Prostate gland (tissue), 2 donors: ENCODE results near the gene TECPR2. TPM values are rescaled to one million over a fixed set of nuclear protein-coding genes. Genes with fewer than 3 reads are reported as not detected.

ENCODE experiments used
- DNase-seq: peaks from one replicate; pipeline ENCODE4 v3.0.0-alpha.2; 2019; ENCODE audit warnings: low spot score
- H3K27ac ChIP-seq, 2 donors: fragments of 200-600 bp; sonication (generic); 2 replicates each; pipeline ENCODE4 v1.5.1; 2017 to 2019
- H3K27me3 ChIP-seq: fragments of 200-600 bp; sonication (generic); replicated peaks from 2 replicates; pipeline ENCODE4 v1.5.1; 2019; ENCODE audit not compliant: insufficient read depth
- H3K36me3 ChIP-seq, 2 donors: fragments of 200-600 bp; sonication (generic); 1 replicate in 1 of 2; 2 replicates in 1 of 2; pipeline versions ENCODE4 v1.5.1 to v1.8.1; 2017 to 2019
- H3K4me1 ChIP-seq: fragments of 200-600 bp; sonication (generic); replicated peaks from 2 replicates; pipeline ENCODE4 v1.5.1; 2019
- H3K4me3 ChIP-seq, 2 donors: fragments of 200-600 bp; sonication (generic); 2 replicates each; pipeline ENCODE4 v1.5.1; 2017 to 2019
- H3K9me3 ChIP-seq: fragments of 200-600 bp; sonication (generic); 2 replicates; pipeline ENCODE4 v1.5.1; 2017
- POLR2A ChIP-seq: fragments of 450-650 bp; IDR thresholded peaks from one replicate; pipeline ENCODE4 v1.6.1; 2016; ENCODE audit warnings: antibody characterized with exemption, mild to moderate bottlenecking
- POLR2AphosphoS5 ChIP-seq: sonication (generic); formaldehyde crosslinking; IDR thresholded peaks from one replicate; pipeline ENCODE4 v1.6.1; 2017; ENCODE audit warnings: antibody characterized with exemption
- WGBS: methylation state at CpG from one replicate; pipeline ENCODE4 v1.1.5; 2018; 5-methylcytosine and 5-hydroxymethylcytosine counted together
- intact Hi-C: fragments of 100-400 bp; cut with DNase I; formaldehyde crosslinking; loops from one replicate; pipeline ENCODE4 v1.14.2; 2022
- total RNA-seq, 2 donors: library from RNA; depleted of rRNA; stranded (reverse); fragments of >200 nt; gene quantifications; one replicate each; pipeline ENCODE4 v1.1.0, GENCODE V29; 2016
- TF ChIP-seq, protein P1 (sequence below), 4 experiments: fragments of 200-600 bp in 2 of 4; fragments of 450-650 bp in 2 of 4; sonication (generic) in 2 of 4; IDR thresholded peaks; 1 replicate in 3 of 4; 2 replicates in 1 of 4; pipeline ENCODE4 v1.5.1; 2016 to 2019; ENCODE audit warnings: antibody characterized with exemption in 4 of 4, mild to moderate bottlenecking in 2 of 4, moderate library complexity in 2 of 4

The TECPR2 gene
- total RNA-seq, 2 donors from 2014 or later: 12.9 to 45.0 TPM

DNA sequence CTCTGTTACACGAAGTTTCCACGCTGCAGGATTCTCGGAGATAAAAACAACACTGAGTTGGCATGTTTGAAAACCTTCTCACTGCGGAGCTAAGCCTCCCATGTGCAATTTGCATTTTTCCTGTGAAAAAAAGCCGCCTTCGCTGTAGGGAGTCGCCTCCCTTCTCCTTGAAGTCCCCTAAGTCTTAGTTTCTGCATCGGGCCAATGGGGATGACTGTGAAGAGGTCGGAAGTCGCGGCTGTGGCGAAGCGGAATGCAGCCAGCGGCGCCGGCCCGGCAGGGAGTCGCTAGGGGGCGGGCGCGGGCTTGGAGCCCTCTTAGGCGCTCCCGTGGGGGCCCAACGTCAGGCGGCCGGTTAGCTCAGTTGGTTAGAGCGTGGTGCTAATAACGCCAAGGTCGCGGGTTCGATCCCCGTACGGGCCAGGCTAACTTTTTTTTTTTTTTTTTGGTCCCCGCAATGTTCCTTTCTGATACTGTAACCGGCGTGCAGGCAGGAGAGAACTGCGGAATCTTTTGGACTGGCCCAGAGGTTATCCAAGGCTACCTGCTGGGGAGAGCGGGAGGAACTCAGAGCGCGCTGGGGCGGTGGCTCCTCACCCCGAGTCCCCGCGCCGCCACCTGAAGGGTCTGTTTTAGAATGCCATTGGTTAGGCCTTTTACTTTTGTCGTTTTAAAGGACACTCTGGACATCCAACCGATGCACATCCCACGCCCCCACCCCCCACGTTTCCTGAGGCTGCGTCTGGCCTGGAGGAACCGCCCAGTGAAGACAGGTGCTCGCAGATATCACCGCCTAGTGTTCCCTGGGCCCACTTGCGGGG is 45.8 kb upstream of the TECPR2 start:
- peak; percentile 93 for DNase-seq
- H3K4me3 ChIP-seq: peak overlapping the region; percentile 33 to 43
- peaks cover 7% of the 10 kb centered on the region for H3K4me1 ChIP-seq
- H3K27ac ChIP-seq: peak overlapping the region; percentile 73 to 82
- intact Hi-C loops: loop anchor here (5.0 to 10.0 kb wide), 2 partner anchors 230 to 352 kb away; partner anchors contain the start of genes DYNC1H1 and HSP90AA1
- H3K9me3 ChIP-seq: no peaks in the 10 kb centered on the region
- no peaks in the 10 kb centered on the region for H3K27me3 ChIP-seq
- WGBS: under 1% methylated on average over 53 of the region's 54 CpGs
- no peaks in the 10 kb centered on the region for H3K36me3 ChIP-seq
- TF ChIP-seq, protein P1, sequence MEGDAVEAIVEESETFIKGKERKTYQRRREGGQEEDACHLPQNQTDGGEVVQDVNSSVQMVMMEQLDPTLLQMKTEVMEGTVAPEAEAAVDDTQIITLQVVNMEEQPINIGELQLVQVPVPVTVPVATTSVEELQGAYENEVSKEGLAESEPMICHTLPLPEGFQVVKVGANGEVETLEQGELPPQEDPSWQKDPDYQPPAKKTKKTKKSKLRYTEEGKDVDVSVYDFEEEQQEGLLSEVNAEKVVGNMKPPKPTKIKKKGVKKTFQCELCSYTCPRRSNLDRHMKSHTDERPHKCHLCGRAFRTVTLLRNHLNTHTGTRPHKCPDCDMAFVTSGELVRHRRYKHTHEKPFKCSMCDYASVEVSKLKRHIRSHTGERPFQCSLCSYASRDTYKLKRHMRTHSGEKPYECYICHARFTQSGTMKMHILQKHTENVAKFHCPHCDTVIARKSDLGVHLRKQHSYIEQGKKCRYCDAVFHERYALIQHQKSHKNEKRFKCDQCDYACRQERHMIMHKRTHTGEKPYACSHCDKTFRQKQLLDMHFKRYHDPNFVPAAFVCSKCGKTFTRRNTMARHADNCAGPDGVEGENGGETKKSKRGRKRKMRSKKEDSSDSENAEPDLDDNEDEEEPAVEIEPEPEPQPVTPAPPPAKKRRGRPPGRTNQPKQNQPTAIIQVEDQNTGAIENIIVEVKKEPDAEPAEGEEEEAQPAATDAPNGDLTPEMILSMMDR (IDR thresholded peaks at IDR 0.05): peak; percentile 71 to 99 (median 91)
- TF ChIP-seq POLR2AphosphoS5: peak; percentile 87
- peak; percentile 15 for TF ChIP-seq POLR2A

DNA sequence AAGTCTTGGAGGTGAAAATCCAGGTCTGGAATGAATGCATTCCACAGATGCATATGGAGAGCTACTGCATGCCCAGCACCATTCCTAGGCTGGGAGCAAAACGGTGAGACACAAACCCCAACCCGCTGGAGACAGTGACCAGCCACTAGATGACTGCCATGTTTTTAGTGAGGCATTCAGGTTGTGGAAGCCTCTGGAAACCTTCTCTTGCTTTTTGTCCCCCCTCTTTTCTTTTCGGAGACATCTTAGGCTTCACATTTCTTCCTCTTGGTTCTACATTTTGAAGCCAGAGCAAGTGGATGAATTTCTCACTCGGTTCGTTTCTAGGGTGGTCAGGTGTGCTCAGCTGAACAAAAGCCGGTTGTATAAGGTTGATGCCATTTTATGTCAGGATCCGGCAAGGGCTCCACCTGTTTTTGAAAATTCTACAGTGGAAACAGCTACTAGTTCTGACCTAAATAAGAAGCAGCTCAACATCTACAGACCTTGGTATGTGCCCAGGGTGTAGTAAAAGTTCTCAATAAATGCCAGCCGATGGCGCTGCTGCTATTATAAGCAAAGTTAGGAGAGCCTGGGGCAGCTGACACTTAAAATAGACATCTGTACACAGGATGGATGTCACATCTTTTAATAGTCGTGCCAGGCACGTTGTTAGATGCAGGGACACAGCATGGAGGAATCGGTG is 45.0 kb upstream of the TECPR2 start:
- Histone ChIP-seq H3K9me3 (no peaks in the 10 kb centered on the region), H3K27ac (peak overlapping the region; percentile 73 to 82), H3K4me1 (peaks cover 7% of the 10 kb centered on the region), H3K4me3 (peak overlapping the region; percentile 33 to 43), H3K27me3 (no peaks in the 10 kb centered on the region), H3K36me3 (no peaks in the 10 kb centered on the region)
- intact Hi-C loops: loop anchor here (5.0 to 10.0 kb wide), 2 partner anchors 230 to 353 kb away; partner anchors contain the start of genes DYNC1H1 and HSP90AA1
- TF ChIP-seq POLR2A (no peak), POLR2AphosphoS5 (no peak)
- TF ChIP-seq, protein P1 (IDR thresholded peaks at IDR 0.05): no peak
- 37% methylated on average over 12 of the region's 12 CpGs for WGBS
- DNase-seq: no peak

DNA sequence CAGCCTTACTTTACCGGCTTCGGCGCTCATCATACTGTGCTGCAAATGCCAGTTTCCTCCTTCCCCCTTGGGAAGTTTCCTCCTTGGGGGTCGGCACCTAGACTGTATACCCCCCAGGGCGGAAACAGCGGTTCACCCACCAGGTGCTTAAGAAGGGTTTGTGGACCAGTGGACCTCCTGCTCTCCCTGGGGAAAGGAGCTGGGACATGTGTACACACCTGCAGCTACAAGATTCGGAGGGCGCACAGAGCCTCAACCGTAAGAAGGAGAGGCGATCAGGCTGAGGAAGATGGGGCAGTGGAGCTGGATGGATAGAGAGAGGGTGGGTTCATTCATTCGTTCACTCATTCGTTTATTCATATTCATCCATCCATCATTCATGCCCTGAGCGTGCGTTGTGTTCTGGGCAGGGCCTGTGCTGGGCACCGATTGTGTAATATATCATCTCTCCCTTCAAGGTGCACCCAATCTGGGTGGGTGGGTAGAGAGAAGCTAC is 43.9 kb upstream of the TECPR2 start:
- Histone ChIP-seq H3K27ac (peak overlapping the region; percentile 96 to 97), H3K9me3 (no peaks in the 10 kb centered on the region), H3K4me1 (peaks cover 7% of the 10 kb centered on the region), H3K36me3 (no peaks in the 10 kb centered on the region), H3K4me3 (peak overlapping the region; percentile 72 to 82), H3K27me3 (no peaks in the 10 kb centered on the region)
- TF ChIP-seq, protein P1 (IDR thresholded peaks at IDR 0.05): no peak
- no peak for TF ChIP-seq POLR2AphosphoS5
- TF ChIP-seq POLR2A: no peak
- WGBS: 63% methylated on average over 15 of the region's 15 CpGs
- no peak for DNase-seq
- intact Hi-C loops: loop anchor here (5.0 to 10.0 kb wide), 2 partner anchors 232 to 354 kb away; partner anchors contain the start of genes DYNC1H1 and HSP90AA1

DNA sequence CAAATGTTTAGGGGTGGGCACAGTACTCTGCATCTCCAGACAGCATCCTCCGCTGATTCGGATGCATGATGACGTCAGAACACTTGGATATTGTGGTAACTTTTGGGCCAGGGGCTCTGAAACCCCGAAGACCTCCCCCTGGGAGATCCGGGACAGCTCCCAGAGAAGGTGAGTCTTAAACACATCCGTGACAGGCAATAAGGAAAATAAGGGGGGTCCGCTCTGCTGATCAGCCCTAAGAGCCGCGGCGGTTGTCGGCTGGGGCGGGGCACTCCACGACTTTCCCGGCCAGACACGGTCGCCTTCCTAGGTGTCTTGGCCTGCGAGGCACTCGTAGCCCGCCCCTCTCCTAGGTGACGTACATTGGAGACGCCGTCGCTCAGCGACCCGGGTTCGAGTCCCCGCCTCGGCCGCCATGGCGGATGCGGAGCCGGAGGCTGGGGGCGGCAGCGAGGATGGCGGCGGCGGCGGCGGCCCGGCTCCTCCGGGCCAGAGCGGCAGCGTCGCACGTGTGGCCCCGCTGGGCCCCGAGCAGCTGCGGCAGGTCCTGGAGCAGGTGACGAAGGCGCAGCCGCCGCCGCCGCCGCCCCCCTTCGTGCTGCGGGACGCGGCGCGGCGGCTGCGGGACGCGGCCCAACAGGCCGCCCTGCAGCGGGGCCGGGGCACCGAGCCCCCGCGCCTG is 43.2 kb upstream of the TECPR2 start, which contains the start of gene ZNF839:
Gene ZNF839 (plus strand): TSS at position 396 of the 682 bp plus-strand sequence. CDS start 20 bp downstream, at position 416.
- Histone ChIP-seq H3K27ac (peak within 1 kb of the TSS; percentile 96 to 97), H3K4me3 (peak within 1 kb of the TSS; percentile 72 to 82), H3K9me3 (no peaks in the 10 kb centered on the region), H3K27me3 (no peaks in the 10 kb centered on the region), H3K36me3 (no peaks in the 10 kb centered on the region), H3K4me1 (peaks cover 6% of the 10 kb centered on the region)
- WGBS: under 1% methylated on average over 24 of the region's 71 CpGs
- intact Hi-C loops: loop anchor here (5.0 to 10.0 kb wide), 4 partner anchors 43 to 355 kb away; partner anchors contain the start of genes CINP, DYNC1H1, HSP90AA1 and TECPR2
- peak; percentile 89 for DNase-seq
- peak; percentile 93 for TF ChIP-seq POLR2AphosphoS5
- TF ChIP-seq, protein P1 (IDR thresholded peaks at IDR 0.05): peak in 1 of 4 experiments; percentile 25
- peak; percentile 32 for TF ChIP-seq POLR2A
